HK-2 (cell line): ENCODE measurements around the gene PTBP3.
"Not testable (repeated sequence)": the region's sequence is repeated elsewhere in the genome, so short reads cannot be mapped to it uniquely, and the experiment has no call there.

Experiments used
- DNase-seq: peaks from one replicate; pipeline ENCODE4 v3.0.0-alpha.2; 2018; ENCODE audit not compliant: unreplicated experiment

The PTBP3 gene

GRCh38 chr9:112268413-112268812 lies 65.0 kb downstream of the PTBP3 start:
- DNase-seq = no peak

- DNase-seq = not testable (repeated sequence)
These were observed 66.3 kb downstream of the PTBP3 start for GRCh38 chr9:112267086-112267485.

GRCh38 chr9:112265391-112265790 lies 68.0 kb downstream of the PTBP3 start:
- DNase-seq = no peak

GRCh38 chr9:112262577-112262976 lies 70.8 kb downstream of the PTBP3 start:
- no peak for DNase-seq

- no peak for DNase-seq
These were observed 72.3 kb downstream of the PTBP3 start for GRCh38 chr9:112261133-112261532.

GRCh38 chr9:112258106-112258505 lies 75.3 kb downstream of the PTBP3 start:
- no peak for DNase-seq

GRCh38 chr9:112252194-112252593 lies 81.2 kb downstream of the PTBP3 start:
- no peak for DNase-seq

GRCh38 chr9:112249277-112249676 lies 84.1 kb downstream of the PTBP3 start:
- no peak for DNase-seq

- DNase-seq = no peak
These were observed 84.7 kb downstream of the PTBP3 start for GRCh38 chr9:112248722-112249121.

- no peak for DNase-seq
These were observed 86.3 kb downstream of the PTBP3 start for GRCh38 chr9:112247090-112247489.

- no peak for DNase-seq
These were observed 88.3 kb downstream of the PTBP3 start for GRCh38 chr9:112245126-112245525.

- no peak for DNase-seq
These were observed 91.1 kb downstream of the PTBP3 start for GRCh38 chr9:112242147-112242804.

GRCh38 chr9:112241491-112241890 lies 91.9 kb downstream of the PTBP3 start:
- DNase-seq = no peak

GRCh38 chr9:112239708-112240107 lies 93.7 kb downstream of the PTBP3 start:
- no peak for DNase-seq

- DNase-seq = no peak
These were observed 94.1 kb downstream of the PTBP3 start for GRCh38 chr9:112239284-112239683.

GRCh38 chr9:112234779-112235178 lies 98.6 kb downstream of the PTBP3 start:
- DNase-seq = no peak

- no peak for DNase-seq
These were observed 99.7 kb downstream of the PTBP3 start for GRCh38 chr9:112233769-112234168.

GRCh38 chr9:112232233-112232632 lies 101.2 kb downstream of the PTBP3 start:
- no peak for DNase-seq

- no peak for DNase-seq
These were observed 107.3 kb downstream of the PTBP3 start for GRCh38 chr9:112226091-112226490.

GRCh38 chr9:112224401-112225289 lies 108.8 kb downstream of the PTBP3 start:
- DNase-seq = no peak

GRCh38 chr9:112218908-112219307 lies 114.5 kb downstream of the PTBP3 start:
- no peak for DNase-seq

- DNase-seq = no peak
These were observed 120.5 kb downstream of the PTBP3 start for GRCh38 chr9:112212926-112213325.

GRCh38 chr9:112207451-112207850 lies 126.0 kb downstream of the PTBP3 start:
- no peak for DNase-seq
